PC-9 (cell line): ENCODE results near the gene YEATS2. TPM values are rescaled to one million over a fixed set of nuclear protein-coding genes. Genes with fewer than 3 reads are reported as not detected.

ENCODE experiments used
- BruUV-seq: library from RNA; stranded (reverse); fragments of 400-500 nt; replicated peaks from 2 replicates; lab custom pipeline; 2021; lab: Mats Ljungman, UMichigan
- CTCF ChIA-PET: fragments of 300-600 bp; sonication (Branson Sonifier 250); formaldehyde crosslinking; loops from one replicate; lab custom pipeline; 2022; ENCODE audit warnings: antibody characterized with exemption; lab: Charles Lee
- POLR2A ChIA-PET: fragments of 300-600 bp; sonication (Branson Sonifier 250); formaldehyde crosslinking; loops from one replicate; lab custom pipeline; 2022; ENCODE audit warnings: antibody characterized with exemption; ENCODE audit not compliant: unreplicated experiment; lab: Charles Lee
- DNase-seq, 2 experiments: peaks; one replicate each; pipeline versions ENCODE4 v3.0.0 to v3.0.0-alpha.2; 2015 to 2022; ENCODE audit warnings: mixed read lengths in 1 of 2
- H2AFZ ChIP-seq: fragments of 200-600 bp; sonication (generic); 2 replicates; pipeline ENCODE4 v1.8.1; 2017; ENCODE audit warnings: antibody characterized with exemption
- H3F3A ChIP-seq: fragments of 200-600 bp; sonication (generic); 2 replicates; pipeline ENCODE4 v1.8.1; 2017; ENCODE audit warnings: antibody characterized with exemption, mild to moderate bottlenecking, low read depth; ENCODE audit not compliant: insufficient read depth
- H3K27ac ChIP-seq: fragments of 200-600 bp; sonication (generic); 2 replicates; pipeline ENCODE4 v1.6.1; 2016; ENCODE audit warnings: mixed run types
- H3K27me3 ChIP-seq: fragments of 200-600 bp; sonication (generic); 2 replicates; pipeline ENCODE4 v1.6.1; 2016; ENCODE audit warnings: low read depth, mixed run types; ENCODE audit not compliant: insufficient read depth
- H3K36me3 ChIP-seq: fragments of 200-600 bp; sonication (generic); 2 replicates; pipeline ENCODE4 v1.6.1; 2016; ENCODE audit warnings: low read depth, mixed run types
- H3K4me1 ChIP-seq: fragments of 200-600 bp; sonication (generic); replicated peaks from 2 replicates; pipeline ENCODE4 v1.6.1; 2016; ENCODE audit warnings: mixed run types; ENCODE audit not compliant: insufficient read depth
- H3K4me2 ChIP-seq: fragments of 200-600 bp; sonication (generic); 2 replicates; pipeline ENCODE4 v1.6.1; 2017; ENCODE audit warnings: mixed run types
- H3K4me3 ChIP-seq: fragments of 200-600 bp; sonication (generic); 2 replicates; pipeline ENCODE4 v1.6.1; 2016; ENCODE audit warnings: mixed run types
- H3K79me2 ChIP-seq: fragments of 200-600 bp; sonication (generic); 2 replicates; pipeline ENCODE4 v1.6.1; 2017; ENCODE audit warnings: low read depth, mixed run types
- H3K9me2 ChIP-seq: fragments of 200-600 bp; sonication (generic); 2 replicates; pipeline ENCODE4 v1.8.1; 2017; ENCODE audit warnings: mild to moderate bottlenecking; ENCODE audit not compliant: insufficient read depth
- H3K9me3 ChIP-seq: fragments of 200-600 bp; sonication (generic); 2 replicates; pipeline ENCODE4 v1.8.1; 2016; ENCODE audit warnings: low read depth; ENCODE audit not compliant: insufficient read depth
- H4K20me1 ChIP-seq: fragments of 200-600 bp; sonication (generic); 2 replicates; pipeline ENCODE4 v1.8.1; 2017; ENCODE audit not compliant: insufficient read depth
- EZH2 ChIP-seq: fragments of 200-600 bp; sonication (generic); IDR thresholded peaks from 2 replicates; pipeline ENCODE4 v1.8.0; 2017; ENCODE audit warnings: antibody characterized with exemption, low read depth
- intact Hi-C: fragments of 100-400 bp; cut with micrococcal nuclease; formaldehyde crosslinking; loops from one replicate; pipeline ENCODE4 v1.10.0; 2022; ENCODE audit not compliant: unreplicated experiment
- total RNA-seq: library from RNA; stranded (reverse); gene quantifications from 2 replicates; pipeline ENCODE4 v1.2.3, GENCODE V29; 2021
- TF ChIP-seq, protein P1 (sequence below): fragments of 200-600 bp; sonication (generic); conservative IDR thresholded peaks from 2 replicates; pipeline ENCODE4 v1.6.1; 2017; ENCODE audit warnings: mixed run types, antibody characterized with exemption, mild to moderate bottlenecking, moderate library complexity

The YEATS2 gene
- total RNA-seq, 1 experiment from 2014 or later = 37.2 TPM

DNA sequence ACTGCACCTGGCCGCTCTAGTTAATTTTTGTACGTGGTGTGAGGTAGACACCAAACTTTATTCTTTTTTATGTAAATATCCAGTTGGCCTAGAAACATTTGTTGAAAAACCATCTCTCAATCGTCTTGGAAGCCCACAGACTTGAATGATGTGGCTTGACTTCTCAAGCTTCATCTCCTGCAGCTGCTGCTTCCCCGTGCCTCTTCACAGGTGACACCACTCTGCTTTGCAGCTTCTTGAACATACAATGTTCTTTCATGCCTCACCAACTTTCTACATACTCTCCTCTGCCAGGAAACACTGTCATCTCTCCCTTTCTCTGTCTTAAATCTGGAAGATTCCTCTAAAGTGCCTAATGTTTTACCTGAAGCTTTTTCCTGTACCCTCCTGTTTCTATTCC is 92.2 kb downstream of the YEATS2 start:
- TF ChIP-seq, protein P1, sequence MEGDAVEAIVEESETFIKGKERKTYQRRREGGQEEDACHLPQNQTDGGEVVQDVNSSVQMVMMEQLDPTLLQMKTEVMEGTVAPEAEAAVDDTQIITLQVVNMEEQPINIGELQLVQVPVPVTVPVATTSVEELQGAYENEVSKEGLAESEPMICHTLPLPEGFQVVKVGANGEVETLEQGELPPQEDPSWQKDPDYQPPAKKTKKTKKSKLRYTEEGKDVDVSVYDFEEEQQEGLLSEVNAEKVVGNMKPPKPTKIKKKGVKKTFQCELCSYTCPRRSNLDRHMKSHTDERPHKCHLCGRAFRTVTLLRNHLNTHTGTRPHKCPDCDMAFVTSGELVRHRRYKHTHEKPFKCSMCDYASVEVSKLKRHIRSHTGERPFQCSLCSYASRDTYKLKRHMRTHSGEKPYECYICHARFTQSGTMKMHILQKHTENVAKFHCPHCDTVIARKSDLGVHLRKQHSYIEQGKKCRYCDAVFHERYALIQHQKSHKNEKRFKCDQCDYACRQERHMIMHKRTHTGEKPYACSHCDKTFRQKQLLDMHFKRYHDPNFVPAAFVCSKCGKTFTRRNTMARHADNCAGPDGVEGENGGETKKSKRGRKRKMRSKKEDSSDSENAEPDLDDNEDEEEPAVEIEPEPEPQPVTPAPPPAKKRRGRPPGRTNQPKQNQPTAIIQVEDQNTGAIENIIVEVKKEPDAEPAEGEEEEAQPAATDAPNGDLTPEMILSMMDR = no peak
- TF ChIP-seq EZH2 = no peak
- Histone ChIP-seq H4K20me1 (no peaks in the 10 kb centered on the region), H3K79me2 (no peaks in the 10 kb centered on the region), H3K4me2 (no peak overlapping the region), H3F3A (peaks cover 5% of the 10 kb centered on the region), H3K27ac (no peak overlapping the region), H3K36me3 (peaks cover 22% of the 10 kb centered on the region; the same call in 1 of the 2 replicates), H3K4me3 (no peak overlapping the region), H3K9me3 (no peaks in the 10 kb centered on the region), H3K27me3 (no peaks in the 10 kb centered on the region), H3K4me1 (no peaks in the 10 kb centered on the region), H3K9me2 (no peaks in the 10 kb centered on the region), H2AFZ (no peak overlapping the region)
- intact Hi-C loops = no loop called here
- BruUV-seq = no TSS peak
- CTCF ChIA-PET = no interaction called here
- POLR2A ChIA-PET = no interaction called here
- DNase-seq = no peak

DNA sequence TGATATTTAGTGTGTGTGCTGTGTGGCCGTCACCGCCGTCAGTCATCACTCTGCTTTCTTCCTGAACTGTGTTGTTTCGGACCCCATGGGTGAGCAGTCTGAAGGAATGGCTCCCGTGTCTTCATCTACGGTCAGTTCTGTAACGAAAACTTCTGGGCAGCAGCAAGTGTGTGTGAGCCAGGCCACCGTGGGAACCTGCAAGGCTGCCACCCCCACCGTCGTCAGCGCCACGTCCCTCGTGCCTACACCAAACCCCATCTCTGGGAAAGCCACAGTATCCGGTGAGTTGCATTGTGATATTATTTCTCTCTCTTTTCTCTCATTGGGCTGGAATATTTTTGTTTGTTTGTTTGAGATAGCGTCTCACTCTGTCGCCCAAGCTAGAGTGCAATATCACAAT is 93.1 kb downstream of the YEATS2 start:
- no peaks in the 10 kb centered on the region for H3K79me2 ChIP-seq
- no peak for DNase-seq
- TF ChIP-seq, protein P1 = no peak
- no peak for TF ChIP-seq EZH2
- H3K27me3 ChIP-seq = no peaks in the 10 kb centered on the region
- no peak overlapping the region for H3K4me2 ChIP-seq
- H3K9me2 ChIP-seq = no peaks in the 10 kb centered on the region
- no peaks in the 10 kb centered on the region for H4K20me1 ChIP-seq
- BruUV-seq = no TSS peak
- H3K36me3 ChIP-seq = peaks cover 22% of the 10 kb centered on the region; the same call in 1 of the 2 replicates
- H2AFZ ChIP-seq = no peak overlapping the region
- CTCF ChIA-PET = no interaction called here
- H3F3A ChIP-seq = peaks cover 5% of the 10 kb centered on the region
- no peaks in the 10 kb centered on the region for H3K4me1 ChIP-seq
- H3K9me3 ChIP-seq = no peaks in the 10 kb centered on the region
- H3K4me3 ChIP-seq = no peak overlapping the region
- no peak overlapping the region for H3K27ac ChIP-seq
- POLR2A ChIA-PET = no interaction called here
- intact Hi-C loops = no loop called here

DNA sequence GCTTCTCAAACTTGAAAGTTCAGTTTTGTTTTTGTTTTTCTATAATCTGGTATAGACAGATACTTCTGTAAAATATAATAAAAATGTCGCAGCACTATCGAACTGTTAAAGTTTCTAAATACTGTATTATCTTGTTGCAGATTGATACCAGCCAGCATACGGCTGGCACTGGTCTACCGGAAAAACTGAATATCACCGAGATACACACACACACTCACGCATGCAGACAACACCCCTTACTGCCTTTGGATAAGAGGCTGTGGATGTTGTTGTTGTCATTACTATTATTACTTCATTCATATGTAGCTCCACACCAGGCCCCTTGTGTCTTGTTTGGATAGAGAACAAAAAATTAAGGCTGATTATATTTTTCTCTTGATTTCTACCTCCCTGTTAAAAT is 95.4 kb downstream of the YEATS2 start:
- Histone ChIP-seq H3K79me2 (no peaks in the 10 kb centered on the region), H3K4me1 (no peaks in the 10 kb centered on the region), H2AFZ (no peak overlapping the region), H3K4me2 (no peak overlapping the region), H4K20me1 (no peaks in the 10 kb centered on the region), H3K4me3 (no peak overlapping the region), H3K27me3 (no peaks in the 10 kb centered on the region), H3K9me2 (no peaks in the 10 kb centered on the region), H3K27ac (no peak overlapping the region), H3K36me3 (peaks cover 14% of the 10 kb centered on the region; the same call in 1 of the 2 replicates), H3K9me3 (no peaks in the 10 kb centered on the region), H3F3A (peaks cover 5% of the 10 kb centered on the region)
- TF ChIP-seq, protein P1 = no peak
- TF ChIP-seq EZH2 = no peak
- intact Hi-C loops = no loop called here
- BruUV-seq = no TSS peak
- ChIA-PET CTCF (no interaction called here), POLR2A (no interaction called here)
- DNase-seq = no peak
